ENCODE data around the gene IGLL1. TPM values are rescaled to one million over a fixed set of nuclear protein-coding genes. Genes with fewer than 3 reads are reported as not detected.

IGLL1 gene
- total RNA-seq, 4 donors from 2014 or later, result not detected

DNA sequence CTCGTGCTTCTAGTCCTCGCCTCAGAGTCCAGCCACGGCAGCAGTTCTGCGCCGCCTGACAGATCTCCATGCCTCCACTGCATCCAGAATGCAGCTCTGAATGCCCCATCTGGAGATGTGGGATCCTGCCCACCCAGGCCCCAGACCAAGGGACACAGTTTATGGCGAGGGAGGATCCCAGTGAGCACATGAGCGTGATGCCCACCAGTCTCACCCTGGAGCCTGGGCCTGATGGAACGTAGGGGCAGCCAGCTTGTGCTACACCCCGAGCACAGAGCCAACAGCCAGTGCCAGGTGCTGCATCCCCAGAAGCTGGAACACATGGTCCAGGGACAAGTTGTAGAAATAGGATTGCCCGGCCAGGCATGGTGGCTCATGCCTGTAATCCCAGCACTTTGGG, 10.4 kb downstream of the IGLL1 start:
- Histone ChIP-seq H3K9me3 (no peaks in the 10 kb centered on the region), H3K27ac (no peak overlapping the region), H3K4me3 (no peak overlapping the region), H3K36me3 (no peaks in the 10 kb centered on the region), H3K27me3 (peaks cover 25% of the 10 kb centered on the region), H3K4me1 (peaks cover 0 to 18% (median 12%) of the 10 kb centered on the region in 3 donors)
- no peak for ATAC-seq
- 89% methylated on average over 1 of the region's 10 CpGs; no CpG with 5 or more reads in 1 of the 2 donors for WGBS, 2 donors (ENCODE audit: low coverage in 1 of 2)
- no peak for TF ChIP-seq POLR2AphosphoS5 (IDR thresholded peaks at IDR 0.05)
- TF ChIP-seq EP300 (IDR thresholded peaks at IDR 0.05), result no peak
- TF ChIP-seq POLR2A (IDR thresholded peaks at IDR 0.05), result no peak
- TF ChIP-seq, protein P1, sequence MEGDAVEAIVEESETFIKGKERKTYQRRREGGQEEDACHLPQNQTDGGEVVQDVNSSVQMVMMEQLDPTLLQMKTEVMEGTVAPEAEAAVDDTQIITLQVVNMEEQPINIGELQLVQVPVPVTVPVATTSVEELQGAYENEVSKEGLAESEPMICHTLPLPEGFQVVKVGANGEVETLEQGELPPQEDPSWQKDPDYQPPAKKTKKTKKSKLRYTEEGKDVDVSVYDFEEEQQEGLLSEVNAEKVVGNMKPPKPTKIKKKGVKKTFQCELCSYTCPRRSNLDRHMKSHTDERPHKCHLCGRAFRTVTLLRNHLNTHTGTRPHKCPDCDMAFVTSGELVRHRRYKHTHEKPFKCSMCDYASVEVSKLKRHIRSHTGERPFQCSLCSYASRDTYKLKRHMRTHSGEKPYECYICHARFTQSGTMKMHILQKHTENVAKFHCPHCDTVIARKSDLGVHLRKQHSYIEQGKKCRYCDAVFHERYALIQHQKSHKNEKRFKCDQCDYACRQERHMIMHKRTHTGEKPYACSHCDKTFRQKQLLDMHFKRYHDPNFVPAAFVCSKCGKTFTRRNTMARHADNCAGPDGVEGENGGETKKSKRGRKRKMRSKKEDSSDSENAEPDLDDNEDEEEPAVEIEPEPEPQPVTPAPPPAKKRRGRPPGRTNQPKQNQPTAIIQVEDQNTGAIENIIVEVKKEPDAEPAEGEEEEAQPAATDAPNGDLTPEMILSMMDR (IDR thresholded peaks at IDR 0.05), result no peak

GRCh38 chr22:23569291-23569690, 10.8 kb downstream of the IGLL1 start:
- WGBS, 2 donors (ENCODE audit: low coverage in 1 of 2), result 93% methylated on average over 3 of the region's 8 CpGs; no CpG with 5 or more reads in 1 of the 2 donors
- H3K27ac ChIP-seq, result no peak overlapping the region
- no peak for ATAC-seq
- H3K9me3 ChIP-seq, result no peaks in the 10 kb centered on the region
- H3K36me3 ChIP-seq, result no peaks in the 10 kb centered on the region
- peaks cover 29% of the 10 kb centered on the region for H3K27me3 ChIP-seq
- H3K4me3 ChIP-seq, result no peak overlapping the region
- TF ChIP-seq POLR2AphosphoS5 (IDR thresholded peaks at IDR 0.05), result no peak
- TF ChIP-seq, protein P1 (IDR thresholded peaks at IDR 0.05), result no peak
- no peak for TF ChIP-seq POLR2A (IDR thresholded peaks at IDR 0.05)
- TF ChIP-seq EP300 (IDR thresholded peaks at IDR 0.05), result no peak
- H3K4me1 ChIP-seq, result peaks cover 0 to 18% (median 12%) of the 10 kb centered on the region in 3 donors

DNA sequence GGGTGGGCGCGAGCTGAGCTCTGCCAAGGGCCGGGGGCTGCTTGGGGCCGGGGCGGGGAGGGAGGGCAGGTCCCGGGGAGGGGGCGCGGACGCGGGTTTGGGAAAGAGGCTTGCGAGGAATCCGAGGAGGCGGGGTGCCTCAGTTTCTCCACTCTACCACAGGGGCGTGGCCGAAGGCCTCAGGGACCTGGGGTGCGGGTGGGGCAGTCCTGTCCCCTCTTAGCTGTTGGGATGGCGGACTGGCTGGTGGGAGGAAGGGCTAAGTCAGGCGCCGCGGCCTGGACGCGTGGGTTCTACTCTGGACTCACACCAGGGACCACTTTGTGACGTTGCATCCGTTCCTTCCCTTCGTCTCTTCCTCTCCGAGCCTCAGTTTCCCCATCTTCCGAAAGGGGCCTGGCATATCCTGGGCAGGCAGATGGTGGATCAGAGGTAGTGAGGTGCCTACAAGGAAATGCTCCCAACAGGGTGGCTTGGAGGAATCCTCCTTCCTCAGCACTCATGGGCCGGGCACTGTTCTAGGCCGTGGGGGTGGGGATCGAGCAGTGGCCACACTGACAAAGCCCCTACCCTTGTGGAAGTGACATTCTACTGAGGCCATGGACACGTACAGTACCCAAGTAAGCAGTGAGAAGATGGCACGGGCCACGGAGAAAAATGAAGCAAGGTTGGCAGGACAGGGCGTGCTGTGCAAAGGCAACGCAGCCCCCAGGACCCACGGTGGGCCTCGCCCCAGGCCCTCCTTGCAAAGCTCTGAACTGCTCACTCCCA, 13.2 kb downstream of the IGLL1 start:
- 80% methylated on average over 12 of the region's 37 CpGs; no CpG with 5 or more reads in 1 of the 2 donors for WGBS, 2 donors (ENCODE audit: low coverage in 1 of 2)
- peaks cover 53% of the 10 kb centered on the region for H3K27me3 ChIP-seq
- ATAC-seq, result no peak
- TF ChIP-seq EP300 (IDR thresholded peaks at IDR 0.05), result no peak
- no peak for TF ChIP-seq POLR2AphosphoS5 (IDR thresholded peaks at IDR 0.05)
- no peak for TF ChIP-seq POLR2A (IDR thresholded peaks at IDR 0.05)
- TF ChIP-seq, protein P1 (IDR thresholded peaks at IDR 0.05), result no peak
- peak overlapping the region in 1 of 2 donors; percentile 55 for H3K4me3 ChIP-seq
- no peaks in the 10 kb centered on the region for H3K36me3 ChIP-seq
- peaks cover 0 to 18% (median 12%) of the 10 kb centered on the region in 3 donors for H3K4me1 ChIP-seq
- no peaks in the 10 kb centered on the region for H3K9me3 ChIP-seq
- no peak overlapping the region for H3K27ac ChIP-seq

- Histone ChIP-seq H3K4me1 (peaks cover 0 to 18% (median 12%) of the 10 kb centered on the region in 3 donors), H3K4me3 (peak overlapping the region; percentile 21 to 55), H3K9me3 (no peaks in the 10 kb centered on the region), H3K36me3 (no peaks in the 10 kb centered on the region), H3K27ac (no peak overlapping the region), H3K27me3 (peaks cover 59% of the 10 kb centered on the region)
- no peak for ATAC-seq
- TF ChIP-seq EP300 (IDR thresholded peaks at IDR 0.05) (no peak), POLR2A (IDR thresholded peaks at IDR 0.05) (no peak), POLR2AphosphoS5 (IDR thresholded peaks at IDR 0.05) (no peak)
- TF ChIP-seq, protein P1 (IDR thresholded peaks at IDR 0.05), result no peak
- 0 to 5% methylated on average over 1 to 7 of the region's 73 CpGs for WGBS, 2 donors (ENCODE audit: low coverage in 1 of 2)
Observed at GRCh38 chr22:23565915-23566704, 14.0 kb downstream of the IGLL1 start.
